CD4-positive, alpha-beta T cell treated with Interferon gamma for 1 hour (primary cell): ENCODE data around the gene FAXC.
"Not testable (repeated sequence)": the region's sequence is repeated elsewhere in the genome, so short reads cannot be mapped to it uniquely, and the experiment has no call there.

Experiments used
- DNase-seq: peaks from one replicate; pipeline ENCODE4 v3.0.0-alpha.2; 2020

Gene FAXC

DNA sequence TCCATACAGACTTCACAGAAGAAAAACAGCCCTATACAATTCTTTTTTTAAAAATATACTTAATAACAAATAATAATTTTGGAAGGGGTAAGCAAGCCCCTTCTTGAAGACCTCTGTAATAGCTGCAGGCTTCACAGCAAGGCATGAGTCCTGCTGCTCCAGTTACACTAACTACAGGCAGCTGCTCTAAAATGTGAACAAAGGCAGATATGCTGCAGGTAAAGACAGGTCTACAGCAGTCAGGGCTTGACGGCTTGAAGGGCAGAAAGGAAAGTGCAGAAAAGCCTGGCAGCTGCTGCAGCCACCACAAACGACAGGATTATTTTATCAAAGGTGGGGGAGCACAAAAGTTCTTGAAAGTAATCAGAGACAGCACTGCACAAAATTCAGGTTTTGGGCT, 11.3 kb downstream of the FAXC start:
- DNase-seq: no peak

DNA sequence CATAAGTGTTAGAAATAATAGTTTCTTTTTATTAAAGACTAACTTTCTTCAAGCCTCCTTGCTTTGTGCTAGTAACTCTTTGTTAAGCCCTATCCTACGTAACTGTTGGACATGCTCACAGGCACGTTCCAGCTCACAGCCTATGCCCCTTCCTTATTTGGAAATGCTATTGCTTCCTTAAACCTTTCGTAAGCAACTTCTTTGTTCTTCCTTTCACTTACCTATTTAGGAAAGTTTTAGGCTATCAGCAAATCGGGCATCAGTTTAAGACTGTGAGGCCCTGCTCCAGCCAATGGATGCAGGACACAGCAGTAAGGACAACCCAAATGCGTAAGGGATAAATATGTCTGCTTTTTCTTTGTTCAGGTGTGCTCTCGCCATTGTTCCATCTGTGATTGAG, 14.2 kb downstream of the FAXC start:
- not testable (repeated sequence) for DNase-seq

DNA sequence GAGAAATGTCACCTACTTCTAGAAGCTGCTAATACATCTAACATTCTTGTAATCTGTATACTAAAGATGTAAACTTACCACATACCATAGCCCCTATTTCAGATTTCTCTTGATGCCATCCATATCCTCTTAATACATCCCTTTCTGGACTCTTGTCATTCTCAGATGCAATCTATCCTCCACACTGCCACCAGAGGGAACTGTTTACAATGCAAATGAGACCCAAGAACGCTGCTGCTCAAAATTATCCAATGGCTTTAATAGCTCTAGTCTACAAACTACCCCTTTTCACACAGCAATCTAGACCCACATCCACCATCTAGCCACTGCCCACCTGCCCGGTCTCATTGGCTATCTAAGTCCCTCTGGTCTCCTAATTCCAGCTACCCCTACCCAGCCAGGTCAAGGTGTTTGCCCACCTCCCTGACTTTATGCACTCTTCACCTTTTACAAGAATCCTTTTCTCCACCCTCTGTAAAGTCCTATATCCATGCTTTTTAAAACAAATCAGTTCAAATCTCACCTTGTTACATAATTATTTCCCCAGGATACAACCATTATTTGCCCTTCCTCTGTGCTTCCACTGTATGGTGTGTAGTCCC, 14.8 kb downstream of the FAXC start:
- DNase-seq: no peak

DNA sequence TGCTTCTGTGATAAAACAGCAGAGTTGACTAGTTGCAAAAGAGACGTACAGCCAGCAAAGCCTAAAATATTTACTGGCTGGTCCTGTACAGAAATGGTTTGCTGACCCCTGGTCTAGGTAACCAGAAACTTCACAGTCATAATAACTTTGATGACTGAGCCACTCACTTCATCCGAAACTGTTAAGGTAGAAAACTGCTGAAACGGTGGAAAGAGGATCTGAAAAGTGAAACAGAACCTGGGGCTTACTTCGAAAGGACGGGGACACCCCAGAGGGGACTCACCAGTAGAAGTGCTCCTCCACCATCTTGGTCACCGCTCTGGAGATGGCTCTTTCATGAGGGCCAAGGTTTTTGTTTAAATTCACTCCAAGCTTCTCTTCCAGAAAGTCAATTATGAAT, 16.4 kb downstream of the FAXC start:
- no peak for DNase-seq

DNA sequence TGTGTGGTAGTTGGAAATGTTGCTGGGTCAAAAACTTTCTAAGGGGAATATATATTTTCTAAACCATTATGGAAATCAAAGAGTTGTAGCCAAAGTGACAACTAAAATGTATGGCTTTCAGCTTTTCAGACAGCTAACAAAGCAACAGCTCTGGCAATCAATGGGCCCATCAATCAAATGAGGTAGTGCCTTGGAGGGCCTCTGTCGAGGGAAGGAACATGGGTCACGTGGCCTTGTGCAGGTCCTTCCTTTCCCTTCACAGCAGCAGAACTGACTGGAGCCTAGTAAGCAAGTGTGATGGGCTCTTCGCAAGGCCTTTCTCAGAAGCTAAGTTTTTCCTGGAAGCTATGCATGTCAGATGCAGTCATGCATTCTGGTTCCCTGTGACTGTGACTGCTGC, 17.9 kb downstream of the FAXC start:
- no peak for DNase-seq

DNA sequence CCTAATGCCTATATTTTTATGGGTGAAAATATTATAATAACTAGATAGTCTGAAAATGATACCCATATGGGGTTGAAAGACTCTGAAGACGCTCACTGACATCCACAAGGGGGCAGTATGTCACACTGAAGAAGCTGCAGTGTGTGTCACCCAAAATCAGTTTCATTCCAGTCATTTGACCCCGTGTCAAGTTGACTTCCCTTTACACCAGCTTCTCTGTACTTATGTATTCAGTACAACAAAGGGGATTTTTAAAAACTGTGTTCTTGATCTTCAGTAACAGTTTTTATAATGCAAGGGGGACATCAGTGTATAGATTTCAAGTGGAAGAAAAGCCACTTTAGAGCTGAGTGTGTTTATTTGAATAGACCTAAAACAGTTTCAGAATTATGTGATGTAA, 19.3 kb downstream of the FAXC start:
- DNase-seq: peak; percentile 37

DNA sequence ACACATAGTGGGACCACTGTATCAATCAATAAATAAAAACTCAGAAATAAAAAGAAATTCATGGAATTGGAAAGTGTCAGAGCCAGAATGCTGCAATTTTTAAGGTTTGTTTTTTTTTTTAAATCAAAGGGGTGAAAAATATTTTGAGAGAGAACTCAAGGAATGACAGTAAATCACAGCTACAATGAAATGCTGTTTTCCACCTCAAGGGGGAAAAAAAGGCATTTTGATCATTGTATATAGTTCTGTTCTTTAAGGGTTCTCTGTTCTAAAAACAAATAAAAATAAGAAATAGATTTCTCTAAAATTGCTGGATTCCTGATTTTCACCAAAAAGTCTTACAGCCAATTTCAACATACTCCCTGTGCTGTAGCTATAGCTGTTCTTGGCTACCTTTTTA, 24.5 kb downstream of the FAXC start:
- no peak for DNase-seq

DNA sequence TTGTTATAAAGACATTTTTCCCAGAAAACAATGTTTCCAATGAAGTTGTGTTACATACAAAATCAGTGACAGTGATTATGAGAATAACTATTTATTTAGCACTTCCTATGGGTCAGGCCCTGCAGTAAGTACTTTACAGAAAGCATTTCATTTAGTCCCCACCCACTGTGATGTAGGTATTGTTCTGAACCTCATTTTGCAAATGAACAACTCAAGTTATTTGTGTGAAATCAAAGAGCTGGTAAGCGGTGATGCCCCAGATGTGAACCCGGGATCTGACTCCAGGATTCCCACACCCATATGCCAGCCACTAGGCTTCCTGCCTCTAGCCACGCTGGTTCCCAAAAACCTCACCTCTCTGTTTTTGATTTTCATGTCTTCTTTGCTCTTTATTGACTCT, 30.9 kb downstream of the FAXC start:
- DNase-seq: no peak

DNA sequence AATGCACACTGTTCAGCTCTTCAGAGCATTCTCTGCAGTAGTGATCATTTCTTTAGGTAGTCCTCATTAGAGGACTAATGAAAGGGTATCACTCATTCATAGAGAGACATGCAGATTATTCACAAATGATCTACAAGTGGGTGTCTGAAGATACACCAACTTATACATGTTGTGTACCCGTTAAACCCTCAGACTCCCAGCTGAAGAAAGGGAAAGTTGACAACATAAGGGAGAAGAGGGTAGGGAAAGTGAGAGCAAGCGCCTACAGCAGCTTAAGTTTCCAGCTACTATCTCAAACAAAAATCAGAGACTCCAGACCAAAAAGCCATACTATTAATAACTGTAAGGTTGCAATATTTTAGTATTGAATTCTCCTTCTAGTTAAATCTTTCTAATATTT, 37.1 kb downstream of the FAXC start:
- DNase-seq: no peak

DNA sequence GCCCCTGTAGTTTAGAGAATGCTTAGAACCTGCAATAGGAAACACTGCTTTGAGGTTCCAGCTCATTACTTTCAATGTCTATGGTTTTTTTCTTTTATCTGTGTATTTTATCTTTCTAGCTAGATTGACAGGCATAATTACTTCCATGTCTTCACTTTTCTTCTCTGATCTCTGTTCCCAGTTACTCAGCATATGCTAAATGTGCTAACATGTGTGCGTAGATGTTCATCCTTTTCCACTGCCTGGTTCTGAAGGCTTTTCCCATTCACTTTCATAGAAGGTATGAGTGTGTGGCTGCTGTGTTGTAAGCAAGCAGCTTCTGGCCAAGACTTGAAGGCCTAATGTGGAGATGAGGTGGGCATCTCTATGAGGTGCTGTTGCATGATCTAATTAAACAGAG, 38.9 kb downstream of the FAXC start:
- no peak for DNase-seq

DNA sequence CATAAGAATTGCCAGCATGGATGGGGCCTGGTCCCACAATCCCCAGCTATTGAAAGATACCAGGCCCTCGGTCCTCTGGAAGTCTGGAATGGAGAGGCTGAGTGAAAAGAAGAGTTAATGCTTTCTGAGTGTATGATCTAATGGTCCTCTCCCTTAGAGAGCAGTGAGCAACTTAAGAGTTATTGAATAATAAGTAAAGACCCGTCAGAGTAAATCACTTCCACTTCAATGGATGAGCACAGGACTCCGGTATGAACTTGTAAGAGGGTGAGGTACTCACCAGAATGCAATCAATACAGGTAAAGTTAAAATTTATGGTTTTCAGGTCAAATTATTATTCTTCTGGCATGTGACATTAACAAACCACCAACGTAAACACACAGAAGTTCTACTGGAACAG, 39.9 kb downstream of the FAXC start:
- DNase-seq: no peak

DNA sequence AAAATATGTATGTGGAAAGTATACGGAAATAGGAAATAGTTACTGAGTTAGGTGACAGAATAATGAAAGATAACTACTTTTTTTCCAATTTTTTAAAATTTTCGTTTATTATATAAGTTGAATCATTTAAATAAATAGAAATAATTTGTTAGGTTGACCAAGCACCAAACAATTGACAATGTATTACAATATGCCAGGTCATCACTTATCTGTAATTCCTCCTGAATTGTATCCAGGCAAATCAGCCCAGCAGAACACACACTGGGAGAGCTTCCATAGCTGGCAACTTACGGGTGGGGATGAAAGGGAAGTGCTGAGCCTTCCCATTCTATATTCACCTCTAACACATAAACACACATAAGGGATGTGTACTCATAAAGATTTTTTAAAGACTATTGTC, 40.7 kb downstream of the FAXC start:
- DNase-seq: no peak

DNA sequence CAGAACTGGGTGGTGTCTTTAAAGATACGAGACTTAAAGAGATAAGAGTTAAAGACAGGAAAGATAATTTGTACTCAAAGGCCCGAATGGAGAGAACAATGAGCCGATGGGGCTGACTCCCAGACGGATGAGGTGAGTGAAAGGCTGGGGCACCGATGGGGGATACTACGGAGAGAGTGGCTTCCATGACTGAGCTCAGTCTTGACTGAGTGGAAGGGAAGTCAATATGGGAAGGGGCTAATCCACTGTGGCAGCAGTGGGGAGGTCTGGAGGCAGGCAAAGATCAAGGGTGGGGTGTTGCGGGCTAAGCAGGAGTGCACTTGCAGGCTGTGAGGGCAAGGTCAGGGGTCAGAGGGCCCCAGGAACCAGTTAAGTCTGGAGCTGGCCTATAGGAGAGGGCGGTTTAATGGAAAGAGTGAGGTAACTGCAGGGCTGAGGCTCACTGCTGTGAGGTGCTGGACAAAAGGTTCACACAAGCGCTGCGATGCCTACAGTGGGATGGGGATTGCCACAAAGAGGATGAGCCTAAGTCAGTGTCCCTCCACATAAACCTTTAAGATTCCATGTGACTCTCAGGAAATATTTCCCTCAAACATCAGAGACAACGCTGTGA, 42.1 kb downstream of the FAXC start:
- DNase-seq: no peak

DNA sequence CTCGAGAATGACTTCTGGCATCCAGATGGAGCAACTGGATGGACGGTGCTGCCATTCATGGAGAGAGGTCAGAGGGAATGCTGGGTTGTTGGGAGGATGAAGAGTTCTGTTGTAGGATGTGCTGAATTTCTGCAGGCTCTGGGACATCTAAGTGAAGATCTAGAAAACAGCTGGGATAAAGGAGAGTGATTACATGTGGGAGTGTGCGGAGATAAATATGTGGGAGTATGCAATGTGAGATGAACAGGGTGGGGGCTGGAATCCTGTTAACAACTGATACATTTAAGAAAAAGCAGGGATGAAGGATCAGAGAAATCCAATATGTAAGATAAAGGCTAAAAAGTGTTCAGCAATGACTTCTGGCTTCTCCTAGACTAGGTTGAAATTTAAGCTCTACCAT, 43.1 kb downstream of the FAXC start:
- no peak for DNase-seq

DNA sequence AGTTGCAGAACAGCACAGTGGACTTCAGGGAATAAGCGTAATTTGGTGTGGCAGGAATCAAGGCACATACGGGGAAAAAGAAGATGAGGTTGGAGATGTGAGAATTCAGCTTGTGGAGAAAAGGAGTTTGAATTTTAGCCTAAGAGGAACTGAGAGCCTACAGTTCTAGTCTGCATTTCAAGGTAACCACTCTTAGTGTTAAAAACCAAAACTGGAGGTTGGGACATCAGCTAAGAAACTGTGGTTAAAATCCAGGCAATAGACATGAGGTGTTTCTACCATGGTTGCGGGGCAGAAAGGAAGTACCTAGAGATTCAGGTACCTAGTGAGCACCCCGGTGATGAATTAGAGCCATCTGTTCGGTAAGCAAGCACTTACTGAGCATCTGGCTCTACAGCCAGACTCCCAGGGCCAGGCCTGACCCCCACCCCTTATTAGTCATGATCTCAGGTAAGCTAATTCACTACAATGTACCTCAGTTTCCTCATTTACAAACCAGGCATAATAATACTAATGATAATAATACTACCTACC, 44.4 kb downstream of the FAXC start:
- DNase-seq: no peak

DNA sequence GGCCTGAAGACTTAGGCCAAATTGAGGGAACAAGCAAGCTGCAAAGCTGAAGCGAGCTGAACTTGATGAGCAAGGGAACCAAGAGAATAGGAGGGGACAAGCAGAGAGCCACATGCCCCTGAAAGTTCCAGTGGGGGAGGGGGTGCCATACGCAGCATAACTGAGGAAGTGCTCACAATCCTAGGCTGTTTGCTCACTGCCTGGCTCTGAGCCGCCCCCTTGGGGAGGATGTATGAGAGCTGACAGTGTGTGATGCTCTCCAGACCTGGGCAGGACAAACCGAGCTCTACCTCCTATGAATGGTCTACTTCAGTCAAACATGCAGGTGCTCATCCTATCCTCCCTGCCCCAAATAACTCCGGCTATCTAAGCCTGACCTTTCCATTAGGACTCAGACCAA, 52.1 kb downstream of the FAXC start:
- DNase-seq: no peak

DNA sequence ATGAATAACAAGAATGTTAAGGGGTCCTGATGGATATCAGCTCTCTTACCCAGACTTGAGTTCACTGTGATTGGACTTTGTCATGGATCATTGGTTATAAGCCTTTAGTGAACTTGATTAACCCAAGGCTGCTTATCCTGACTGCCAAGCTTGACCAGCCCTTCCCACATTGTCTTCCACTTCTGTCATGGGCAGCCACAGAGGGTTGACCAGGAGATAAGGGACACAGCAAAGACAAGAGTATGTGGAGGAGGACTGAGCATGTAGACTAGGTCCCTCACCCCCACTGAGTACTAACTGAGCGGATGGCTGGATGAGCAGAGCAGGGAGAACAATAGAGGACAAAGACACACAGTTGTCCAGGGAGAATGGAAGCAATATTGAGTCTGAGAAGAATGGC, 52.5 kb downstream of the FAXC start:
- DNase-seq: no peak

DNA sequence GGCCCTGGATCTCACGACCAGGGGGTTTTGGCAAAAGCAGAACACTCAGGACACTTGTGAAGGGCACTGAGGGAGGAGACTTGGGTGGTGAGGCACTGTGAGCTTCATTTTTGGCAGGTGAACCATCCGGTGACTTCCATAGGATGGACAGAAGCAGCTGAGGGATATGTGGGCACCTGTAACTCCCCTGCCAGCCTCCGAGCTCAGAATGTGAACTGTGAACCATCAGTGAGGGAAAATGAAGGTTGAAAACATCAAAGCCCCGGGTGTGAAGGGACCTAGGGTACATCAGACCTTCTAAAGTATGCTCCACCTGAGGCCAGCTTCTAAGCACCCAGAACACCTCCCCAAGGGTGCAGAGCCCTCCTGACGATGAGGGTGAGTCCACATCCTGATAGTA, 53.2 kb downstream of the FAXC start:
- DNase-seq: no peak

DNA sequence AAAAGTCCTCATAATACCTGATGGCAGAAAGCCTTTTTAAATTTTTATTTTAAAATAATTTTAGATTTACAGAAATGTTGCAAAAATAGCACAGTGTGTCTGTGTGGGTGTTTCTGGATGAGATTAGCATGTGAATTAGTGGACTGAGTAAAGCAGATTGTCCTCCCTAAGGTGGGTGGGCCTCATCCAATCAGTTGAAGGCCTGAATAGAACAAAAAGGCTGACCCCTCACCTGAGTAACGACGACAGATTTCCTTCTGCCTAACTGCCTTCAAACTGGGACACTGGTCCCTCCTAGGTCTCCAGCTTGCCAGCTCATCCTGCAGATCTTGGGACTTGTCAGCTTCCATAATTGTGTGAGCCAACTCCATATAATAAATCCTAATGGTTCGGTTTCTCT, 54.2 kb downstream of the FAXC start:
- DNase-seq: no peak

DNA sequence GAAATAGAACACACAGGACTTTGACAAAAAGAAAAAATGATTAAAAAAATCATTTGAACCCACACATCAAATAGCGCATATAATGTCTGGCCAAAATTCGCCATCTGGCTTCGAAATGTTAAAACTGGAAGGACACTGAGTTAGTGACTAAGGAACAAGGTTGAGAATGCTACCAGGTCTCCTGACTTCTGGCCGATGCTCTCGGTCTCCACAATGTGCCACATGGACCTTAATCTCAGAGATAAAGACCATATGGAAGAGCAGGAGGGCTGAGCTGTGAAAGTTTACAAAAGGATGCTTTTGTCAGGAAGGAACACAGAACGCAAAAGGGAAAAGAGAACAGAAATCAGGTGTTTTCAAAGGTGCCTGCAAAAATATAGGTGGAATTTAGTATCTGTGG, 54.7 kb downstream of the FAXC start:
- DNase-seq: no peak

DNA sequence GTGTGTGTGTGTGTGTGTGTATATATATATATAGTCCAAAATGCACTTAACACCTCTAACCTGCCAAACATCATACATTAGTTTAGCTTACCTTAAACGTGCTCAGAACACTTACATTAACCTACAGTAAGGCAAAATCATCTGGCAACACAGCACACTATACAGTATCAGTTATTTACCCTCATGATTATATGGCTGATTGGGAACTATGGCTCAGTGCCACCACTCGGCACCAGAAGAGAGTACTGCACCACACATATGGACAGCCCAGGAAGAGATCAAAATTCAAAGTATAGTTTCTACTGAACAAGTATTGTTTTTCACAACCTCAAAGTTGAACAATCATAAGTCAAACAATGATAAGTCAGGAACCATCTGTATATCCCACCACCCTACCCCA, 59.8 kb downstream of the FAXC start:
- no peak for DNase-seq

DNA sequence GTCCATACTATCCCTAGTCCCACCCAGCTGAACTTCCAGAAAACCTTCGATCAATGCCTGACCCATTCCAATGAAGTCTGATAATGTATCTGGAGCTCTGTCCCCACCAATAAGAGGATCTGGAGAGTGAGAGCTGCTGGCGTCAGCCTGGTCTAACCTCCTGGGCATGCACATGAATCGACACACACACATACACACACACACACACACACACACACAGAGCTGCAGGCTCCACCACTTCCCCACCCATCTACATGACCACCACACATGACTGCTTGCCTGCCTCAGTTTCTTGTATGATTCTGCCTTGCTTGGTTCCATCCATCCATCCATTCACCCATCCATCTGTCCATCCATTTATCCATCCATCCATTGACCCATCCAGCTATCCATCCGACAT, 60.8 kb downstream of the FAXC start:
- DNase-seq: no peak

DNA sequence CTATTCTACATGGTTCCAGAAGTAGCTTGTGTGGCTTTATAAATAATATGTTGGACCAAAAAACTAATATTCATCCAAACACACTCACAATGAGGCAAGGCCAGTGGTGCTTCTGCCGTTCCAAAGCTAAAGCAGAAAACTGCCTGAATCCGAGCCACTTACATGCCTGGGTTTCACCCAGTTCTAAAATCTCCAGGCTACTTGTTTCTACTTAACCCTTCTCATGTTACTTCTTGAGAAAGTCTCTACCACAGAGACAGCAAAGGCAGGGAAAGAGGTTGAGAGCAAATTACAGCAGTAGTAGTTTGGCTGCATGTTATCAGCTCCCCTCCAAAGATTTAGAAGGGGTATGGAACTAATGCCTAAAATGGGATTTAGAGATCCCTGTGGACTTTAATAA, 62.0 kb downstream of the FAXC start:
- no peak for DNase-seq

DNA sequence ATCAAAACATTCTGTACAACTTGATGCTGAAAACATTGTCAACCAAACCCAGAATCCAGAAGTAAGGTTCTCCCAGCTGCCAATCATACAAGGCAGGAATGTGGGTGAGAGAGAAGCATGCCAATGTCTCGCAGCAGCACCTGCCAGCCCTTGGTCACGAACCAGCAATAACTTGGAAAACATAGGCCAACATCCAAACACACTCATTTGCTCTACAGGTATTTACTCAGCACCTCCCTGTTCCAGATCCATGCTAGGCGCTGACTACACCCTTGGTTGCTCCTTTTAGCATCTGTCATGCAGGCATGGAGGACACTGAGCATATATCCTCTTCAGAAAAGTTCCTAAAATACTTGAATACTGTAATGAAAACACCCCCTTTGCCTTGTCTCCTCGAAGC, 63.6 kb downstream of the FAXC start:
- DNase-seq: no peak

DNA sequence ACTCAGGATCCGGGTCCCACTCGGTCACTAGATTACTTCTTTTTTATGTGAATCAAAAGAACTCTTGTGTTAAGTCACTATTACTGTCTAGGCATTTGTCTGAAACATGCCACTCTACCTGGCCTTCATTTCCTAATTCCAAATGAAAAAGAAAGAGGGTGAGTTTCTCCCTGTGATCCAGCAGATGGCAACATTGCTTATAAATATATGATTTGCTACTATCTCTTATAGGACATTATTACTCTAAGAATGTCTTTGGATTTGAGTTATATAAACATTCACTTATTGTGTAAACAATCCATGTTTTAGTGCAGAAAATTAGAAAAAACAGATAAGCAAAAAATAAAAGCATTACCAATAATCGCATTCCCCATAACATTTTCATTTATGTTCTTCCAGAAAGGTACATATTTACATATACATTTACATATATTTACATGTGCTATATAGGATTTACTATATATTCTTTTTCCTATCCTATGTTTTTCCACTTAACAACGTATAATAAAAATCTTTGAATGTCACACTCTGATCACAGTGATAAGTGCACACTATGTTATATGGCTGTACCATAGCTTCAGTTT, 66.9 kb downstream of the FAXC start:
- no peak for DNase-seq
